Thymus (tissue), 11 donors: ENCODE data around the gene RPP40. TPM values are rescaled to one million over a fixed set of nuclear protein-coding genes. Genes with fewer than 3 reads are reported as not detected.
"Not testable (repeated sequence)": the region's sequence is repeated elsewhere in the genome, so short reads cannot be mapped to it uniquely, and the experiment has no call there.

Experiments used
- DNase-seq, 9 donors: peaks; one replicate each; pipeline ENCODE4 v3.0.0-alpha.2; 2013; ENCODE audit warnings: low spot score in 9 of 9, low read depth in 6 of 9, missing footprints in 1 of 9
- H3K27ac ChIP-seq, 2 donors: one replicate each; pipeline ENCODE4 v1.5.1; 2013; ENCODE audit warnings: control low read depth in 1 of 2, low read depth in 1 of 2, low read length in 1 of 2, mild to moderate bottlenecking in 1 of 2, moderate library complexity in 1 of 2
- H3K27me3 ChIP-seq, 2 donors: one replicate each; pipeline ENCODE4 v1.5.1; 2013; ENCODE audit warnings: low read length in 1 of 2; ENCODE audit not compliant: control insufficient read depth in 2 of 2, insufficient read depth in 1 of 2
- H3K36me3 ChIP-seq, 2 donors: one replicate each; pipeline ENCODE4 v1.5.1; 2013; ENCODE audit warnings: low read length in 1 of 2, mild to moderate bottlenecking in 1 of 2, moderate library complexity in 1 of 2; ENCODE audit not compliant: control insufficient read depth in 2 of 2, insufficient read depth in 2 of 2
- H3K4me1 ChIP-seq, 2 donors: one replicate each; pipeline ENCODE4 v1.5.1; 2013; ENCODE audit warnings: low read length in 2 of 2; ENCODE audit not compliant: control insufficient read depth in 2 of 2, insufficient read depth in 2 of 2
- H3K4me3 ChIP-seq, 2 donors: one replicate each; pipeline ENCODE4 v1.5.1; 2013; ENCODE audit warnings: low read length in 2 of 2, control low read depth in 1 of 2, mild to moderate bottlenecking in 1 of 2
- H3K9me3 ChIP-seq, 2 donors: one replicate each; pipeline ENCODE4 v1.5.1; 2013; ENCODE audit warnings: low read length in 1 of 2, mild to moderate bottlenecking in 1 of 2; ENCODE audit not compliant: control insufficient read depth in 2 of 2, insufficient read depth in 1 of 2
- WGBS: extraction: QIAGEN DNeasy Blood & Tissue Kit; methylation state at CpG from one replicate; pipeline ENCODE4 v1.1.7; 2013; 5-methylcytosine and 5-hydroxymethylcytosine counted together
- polyA plus RNA-seq: library from polyadenylated mRNA; stranded (reverse); fragments of 200-250 nt; gene quantifications from one replicate; pipeline ENCODE4 v1.2.3, GENCODE V29; 2013
- total RNA-seq: library from RNA; stranded (reverse); fragments of 120-200 nt; gene quantifications from one replicate; pipeline ENCODE4 v1.2.4, GENCODE V29; 2013
- donor health status: healthy.

Gene RPP40
- total and polyA plus RNA-seq, 2 donors: 9.3 to 10.1 TPM

DNA sequence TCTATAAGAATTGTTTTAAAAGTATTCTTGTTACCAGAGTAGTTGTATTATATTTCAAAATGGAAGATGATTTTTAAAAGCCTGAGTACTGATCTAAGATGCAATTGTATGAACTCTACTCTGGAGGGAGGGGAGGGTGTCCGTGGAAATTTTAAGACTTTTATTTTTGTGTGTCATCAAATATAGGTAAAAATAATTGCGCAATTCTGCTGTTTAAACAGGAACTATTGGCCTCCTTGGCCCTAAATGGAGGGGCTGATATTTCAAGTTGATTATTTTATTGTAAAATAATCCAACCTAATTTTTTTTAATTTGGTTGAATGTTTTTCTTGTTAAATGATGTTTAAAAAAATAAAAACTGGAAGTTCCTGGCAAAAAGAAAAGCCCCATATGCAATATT, 38.1 kb upstream of the RPP40 start:
- no peak for DNase-seq
- 47% methylated on average over 2 of the region's 2 CpGs for WGBS
- Histone ChIP-seq H3K27me3 (no peaks in the 10 kb centered on the region), H3K36me3 (no peaks in the 10 kb centered on the region), H3K9me3 (no peaks in the 10 kb centered on the region), H3K4me3 (no peak overlapping the region), H3K27ac (no peak overlapping the region), H3K4me1 (no peaks in the 10 kb centered on the region)

DNA sequence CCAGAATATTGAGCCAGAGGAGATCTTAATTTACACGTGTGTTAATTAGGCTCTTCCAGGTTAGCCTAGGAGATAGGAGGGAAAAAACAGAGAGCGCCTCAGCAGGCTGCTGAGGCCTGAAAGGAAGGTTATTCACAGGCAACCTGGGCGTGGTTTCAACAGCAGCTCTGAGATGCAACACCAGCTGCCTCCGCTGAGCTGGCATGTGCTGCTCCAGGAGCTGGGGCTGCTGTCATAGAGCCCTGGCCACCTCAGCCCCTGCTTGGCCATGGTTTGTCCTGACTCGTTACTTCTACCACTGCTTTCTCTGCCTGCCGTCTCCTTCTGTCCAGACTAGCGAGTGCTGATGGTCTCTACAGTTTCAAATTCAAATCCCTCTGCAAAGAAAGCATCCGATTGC, 32.4 kb upstream of the RPP40 start:
- Histone ChIP-seq H3K27ac (no peak overlapping the region), H3K4me1 (peaks cover 0 to 3% of the 10 kb centered on the region in 2 donors), H3K4me3 (no peak overlapping the region), H3K27me3 (no peaks in the 10 kb centered on the region), H3K36me3 (no peaks in the 10 kb centered on the region), H3K9me3 (no peaks in the 10 kb centered on the region)
- 71% methylated on average over 8 of the region's 8 CpGs for WGBS
- DNase-seq: peak in 1 of 9 donors; percentile 32

DNA sequence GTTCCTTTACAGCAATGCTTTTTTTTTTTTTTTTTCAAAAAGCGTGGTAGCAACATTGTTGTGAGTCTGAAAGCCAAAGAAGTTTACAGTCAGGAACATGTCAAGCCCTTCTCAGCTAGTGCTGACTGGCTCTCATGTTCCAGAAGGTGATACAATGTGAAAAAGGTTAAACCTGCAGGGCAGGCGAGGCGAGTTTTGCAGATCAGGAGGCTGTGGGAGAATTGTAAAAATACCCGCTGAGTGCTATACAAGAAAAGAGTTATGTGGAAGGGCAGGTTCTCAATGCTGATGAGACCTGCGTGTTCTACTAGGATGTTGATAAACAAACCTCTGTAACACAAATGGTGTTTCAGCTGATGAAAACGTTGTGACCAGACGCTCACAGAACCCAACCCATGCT, 30.9 kb upstream of the RPP40 start:
- WGBS: 85% methylated on average over 7 of the region's 7 CpGs
- H3K27me3 ChIP-seq: no peaks in the 10 kb centered on the region
- DNase-seq: no peak
- H3K4me3 ChIP-seq: no peak overlapping the region
- H3K27ac ChIP-seq: no peak overlapping the region
- H3K9me3 ChIP-seq: no peaks in the 10 kb centered on the region
- peaks cover 0 to 8% of the 10 kb centered on the region in 2 donors for H3K4me1 ChIP-seq
- no peaks in the 10 kb centered on the region for H3K36me3 ChIP-seq

DNA sequence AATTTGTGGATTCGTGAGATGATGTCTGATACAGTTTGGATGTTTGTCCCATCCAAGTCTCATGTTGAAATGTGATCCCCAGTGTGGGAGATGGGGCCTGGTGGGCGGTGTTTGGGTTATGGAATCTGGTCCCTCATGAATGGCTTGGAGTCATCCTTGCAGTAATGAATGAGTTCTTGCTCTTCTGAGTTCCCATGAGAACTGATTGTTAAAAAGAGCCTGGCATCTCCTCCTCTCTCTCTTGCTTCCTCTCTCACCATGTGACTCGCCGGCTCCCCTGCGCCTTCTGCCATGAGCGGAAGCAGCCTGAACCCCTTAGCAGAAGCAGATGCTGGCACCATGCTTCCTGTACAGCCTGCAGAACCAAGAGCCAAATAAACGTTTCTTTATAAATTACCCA, 30.5 kb upstream of the RPP40 start:
- no peaks in the 10 kb centered on the region for H3K27me3 ChIP-seq
- peaks cover 0 to 8% of the 10 kb centered on the region in 2 donors for H3K4me1 ChIP-seq
- no peak overlapping the region for H3K4me3 ChIP-seq
- no peaks in the 10 kb centered on the region for H3K36me3 ChIP-seq
- H3K9me3 ChIP-seq: no peaks in the 10 kb centered on the region
- peak overlapping the region in 1 of 2 donors; percentile 17 for H3K27ac ChIP-seq
- WGBS: 59% methylated on average over 7 of the region's 7 CpGs
- DNase-seq: peak in 1 of 9 donors; percentile 19

DNA sequence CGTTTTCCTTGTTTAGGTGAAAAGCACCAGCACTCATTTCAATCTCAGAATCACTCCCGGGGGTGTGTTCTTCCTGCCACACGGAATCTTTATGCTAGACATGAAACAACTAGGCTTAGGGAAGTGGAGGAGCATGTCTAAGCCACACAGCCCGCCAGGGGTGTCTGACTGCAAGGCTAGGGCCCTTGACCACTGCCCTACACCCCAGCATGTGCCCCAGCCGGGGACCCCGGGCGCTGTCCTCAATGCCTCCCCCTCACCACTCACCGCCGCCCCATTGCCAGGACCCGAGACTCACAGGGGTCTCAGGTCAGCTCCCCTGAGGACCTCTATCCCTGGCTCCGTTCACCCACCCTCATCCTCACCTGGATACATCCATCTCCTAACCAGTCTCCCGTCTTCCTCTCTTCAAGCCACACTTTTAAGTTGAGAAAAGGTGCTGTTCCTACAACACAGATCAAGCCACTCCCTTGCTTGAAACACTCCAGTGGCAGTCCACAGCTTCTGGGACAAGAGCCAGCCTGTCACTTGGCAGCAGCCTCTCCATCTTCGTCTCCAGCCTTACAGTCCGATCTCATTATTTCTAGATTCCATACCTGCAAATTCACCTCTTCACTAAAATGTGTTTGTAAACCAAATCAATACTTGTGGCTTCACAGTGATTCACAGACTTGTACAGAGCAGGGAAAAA, 29.5 kb upstream of the RPP40 start:
- not testable (repeated sequence) for DNase-seq, H3K9me3 ChIP-seq, H3K36me3 ChIP-seq, H3K4me1 ChIP-seq, H3K4me3 ChIP-seq, H3K27ac ChIP-seq, H3K27me3 ChIP-seq
- 91% methylated on average over 14 of the region's 14 CpGs for WGBS

- H3K9me3 ChIP-seq, H3K4me1 ChIP-seq, H3K27me3 ChIP-seq, DNase-seq, H3K27ac ChIP-seq, H3K4me3 ChIP-seq, H3K36me3 ChIP-seq: not testable (repeated sequence)
- WGBS: 90% methylated on average over 13 of the region's 13 CpGs
Observed at GRCh38 chr6:5032706-5033105, 28.9 kb upstream of the RPP40 start.

- Histone ChIP-seq H3K36me3 (no peaks in the 10 kb centered on the region), H3K27me3 (peaks cover 0 to under 1% of the 10 kb centered on the region in 2 donors), H3K4me1 (peaks cover 2 to 13% of the 10 kb centered on the region in 2 donors), H3K27ac (no peak overlapping the region), H3K4me3 (no peak overlapping the region), H3K9me3 (no peaks in the 10 kb centered on the region)
- no peak for DNase-seq
- WGBS: 99% methylated on average over 6 of the region's 6 CpGs
Observed at GRCh38 chr6:5031150-5031549, 27.3 kb upstream of the RPP40 start.

GRCh38 chr6:5030596-5031136, 26.8 kb upstream of the RPP40 start:
- Histone ChIP-seq H3K27me3 (peaks cover 0 to 3% of the 10 kb centered on the region in 2 donors), H3K36me3 (no peaks in the 10 kb centered on the region), H3K4me3 (no peak overlapping the region), H3K4me1 (peaks cover 2 to 17% of the 10 kb centered on the region in 2 donors), H3K9me3 (no peaks in the 10 kb centered on the region), H3K27ac (no peak overlapping the region)
- 40% methylated on average over 13 of the region's 13 CpGs for WGBS
- DNase-seq: peak; percentile 56 to 91 (median 83)

- peaks cover 2 to 20% of the 10 kb centered on the region in 2 donors for H3K4me1 ChIP-seq
- WGBS: 97% methylated on average over 5 of the region's 5 CpGs
- H3K27ac ChIP-seq: no peak overlapping the region
- no peak overlapping the region for H3K4me3 ChIP-seq
- peaks cover 0 to 3% of the 10 kb centered on the region in 2 donors for H3K27me3 ChIP-seq
- no peaks in the 10 kb centered on the region for H3K9me3 ChIP-seq
- H3K36me3 ChIP-seq: no peaks in the 10 kb centered on the region
- DNase-seq: no peak
Observed at GRCh38 chr6:5029609-5030008, 25.8 kb upstream of the RPP40 start.
